Muscle of back (tissue), 13 donors: ENCODE data around the gene SYNGR2. TPM values are rescaled to one million over a fixed set of nuclear protein-coding genes. Genes with fewer than 3 reads are reported as not detected.

ENCODE experiments used
- DNase-seq, 3 donors: peaks; one replicate each; pipeline versions ENCODE4 v3.0.0 to v3.0.0-alpha.2; 2013
- long read RNA-seq, 9 donors: transcript quantifications; one replicate each; lab custom pipeline, GENCODE V29; 2026
- polyA plus RNA-seq, 10 donors: library from polyadenylated mRNA; unstranded; fragments of 120-200 nt; gene quantifications; one replicate each; pipeline ENCODE4 v1.2.1, GENCODE V29; 2013; ENCODE audit not compliant: insufficient read length in 10 of 10

The SYNGR2 gene, protein sequence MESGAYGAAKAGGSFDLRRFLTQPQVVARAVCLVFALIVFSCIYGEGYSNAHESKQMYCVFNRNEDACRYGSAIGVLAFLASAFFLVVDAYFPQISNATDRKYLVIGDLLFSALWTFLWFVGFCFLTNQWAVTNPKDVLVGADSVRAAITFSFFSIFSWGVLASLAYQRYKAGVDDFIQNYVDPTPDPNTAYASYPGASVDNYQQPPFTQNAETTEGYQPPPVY
- 10 to 100 TPM; 56.6 to 89.8 (median 81.4) TPM for polyA plus RNA-seq
- long read RNA-seq, donor 1, transcript SYNGR2-209 (1 exons, 3,036 nt), result minor isoform, 27 of 98 reads
- long read RNA-seq, donor 1, transcript SYNGR2-208 (2 exons, 864 nt), result minor isoform, 5 of 98 reads
- long read RNA-seq, donor 1, transcript SYNGR2-201 (4 exons, 2,325 nt), result major isoform, 55 of 98 reads
- long read RNA-seq, donor 1, transcript SYNGR2-204 (3 exons, 2,125 nt), result minor isoform, 9 of 98 reads
- long read RNA-seq, donor 1, partial matches to known transcripts, result 0 of 98 reads
- long read RNA-seq, donor 1, other reads (novel, unspliced or antisense), result 0 of 98 reads
- long read RNA-seq, donor 2, transcript SYNGR2-209 (1 exons, 3,036 nt), result minor isoform, 13 of 72 reads
- long read RNA-seq, donor 2, transcript SYNGR2-204 (3 exons, 2,125 nt), result minor isoform, 8 of 72 reads
- long read RNA-seq, donor 2, transcript SYNGR2-201 (4 exons, 2,325 nt), result major isoform, 46 of 72 reads
- long read RNA-seq, donor 2, partial matches to known transcripts, result 0 of 72 reads
- long read RNA-seq, donor 2, other reads (novel, unspliced or antisense), result 0 of 72 reads
- long read RNA-seq, donor 3, partial matches to known transcripts, result 0 of 1 reads
- long read RNA-seq, donor 3, other reads (novel, unspliced or antisense), result 0 of 1 reads
- long read RNA-seq, donor 4, transcript SYNGR2-209 (1 exons, 3,036 nt), result minor isoform, 16 of 59 reads
- long read RNA-seq, donor 4, transcript SYNGR2-201 (4 exons, 2,325 nt), result major isoform, 40 of 59 reads
- long read RNA-seq, donor 4, partial matches to known transcripts, result 0 of 59 reads
- long read RNA-seq, donor 4, other reads (novel, unspliced or antisense), result 0 of 59 reads
- long read RNA-seq, donor 5, transcript SYNGR2-201 (4 exons, 2,325 nt), result major isoform, 41 of 86 reads
- long read RNA-seq, donor 5, transcript SYNGR2-204 (3 exons, 2,125 nt), result minor isoform, 5 of 86 reads
- long read RNA-seq, donor 5, transcript SYNGR2-209 (1 exons, 3,036 nt), result minor isoform, 23 of 86 reads
- long read RNA-seq, donor 5, partial matches to known transcripts, result 13 of 86 reads
- long read RNA-seq, donor 5, other reads (novel, unspliced or antisense), result 0 of 86 reads
- long read RNA-seq, donor 6, transcript SYNGR2-209 (1 exons, 3,036 nt), result minor isoform, 29 of 115 reads
- long read RNA-seq, donor 6, transcript SYNGR2-204 (3 exons, 2,125 nt), result minor isoform, 10 of 115 reads
- long read RNA-seq, donor 6, transcript SYNGR2-201 (4 exons, 2,325 nt), result major isoform, 66 of 115 reads
- long read RNA-seq, donor 6, partial matches to known transcripts, result 7 of 115 reads
- long read RNA-seq, donor 6, other reads (novel, unspliced or antisense), result 0 of 115 reads
- long read RNA-seq, donor 7, transcript SYNGR2-201 (4 exons, 2,325 nt), result major isoform, 31 of 43 reads
- long read RNA-seq, donor 7, transcript SYNGR2-209 (1 exons, 3,036 nt), result minor isoform, 11 of 43 reads
- long read RNA-seq, donor 7, partial matches to known transcripts, result 0 of 43 reads
- long read RNA-seq, donor 7, other reads (novel, unspliced or antisense), result 0 of 43 reads
- long read RNA-seq, donor 8, transcript SYNGR2-201 (4 exons, 2,325 nt), result major isoform, 18 of 36 reads
- long read RNA-seq, donor 8, transcript SYNGR2-209 (1 exons, 3,036 nt), result minor isoform, 14 of 36 reads
- long read RNA-seq, donor 8, partial matches to known transcripts, result 0 of 36 reads
- long read RNA-seq, donor 8, other reads (novel, unspliced or antisense), result 0 of 36 reads
- long read RNA-seq, donor 9, transcript SYNGR2-201 (4 exons, 2,325 nt), result major isoform, 7 of 12 reads
- long read RNA-seq, donor 9, partial matches to known transcripts, result 0 of 12 reads
- long read RNA-seq, donor 9, other reads (novel, unspliced or antisense), result 0 of 12 reads

GRCh38 chr17:78168242-78168902, at the start of gene SYNGR2:
Gene SYNGR2, plus strand, starts transcription at chr17:78168581. Its CDS starts 36 bp downstream, at chr17:78168617.
- peak in 2 of 3 donors; percentile 68 to 83 for DNase-seq

GRCh38 chr17:78118801-78119241, 49.6 kb upstream of the SYNGR2 start:
- DNase-seq, result no peak

DNA sequence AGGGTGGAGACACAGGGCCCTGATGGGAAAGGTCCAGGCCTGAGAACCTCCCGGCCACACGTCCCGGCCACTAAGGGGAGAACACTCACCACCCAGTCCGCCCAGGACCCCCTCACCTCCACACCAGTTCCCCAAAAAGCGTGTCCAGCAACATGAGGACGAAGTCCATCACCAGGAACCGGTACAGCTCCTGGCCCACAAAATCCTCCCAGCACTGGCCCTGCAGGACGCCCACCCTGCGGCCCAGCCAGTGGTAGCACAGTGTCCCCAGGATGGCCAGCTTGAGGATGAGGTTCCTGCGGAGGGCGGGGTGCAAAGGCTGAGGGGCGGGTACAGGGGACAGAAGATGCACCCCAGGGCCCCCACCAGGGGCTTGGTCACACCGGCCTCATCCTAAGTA, 47.8 kb upstream of the SYNGR2 start:
- no peak for DNase-seq

GRCh38 chr17:78120971-78121800, 47.2 kb upstream of the SYNGR2 start:
- no peak for DNase-seq

- no peak for DNase-seq
Observed at GRCh38 chr17:78121801-78122215, 46.6 kb upstream of the SYNGR2 start.

GRCh38 chr17:78122216-78122930, 46.0 kb upstream of the SYNGR2 start:
- no peak for DNase-seq

GRCh38 chr17:78122931-78123249, 45.5 kb upstream of the SYNGR2 start:
- DNase-seq, result no peak

- no peak for DNase-seq
Observed at GRCh38 chr17:78123258-78123929, 45.0 kb upstream of the SYNGR2 start.

- no peak for DNase-seq
Observed at GRCh38 chr17:78124081-78124835, 44.1 kb upstream of the SYNGR2 start.

DNA sequence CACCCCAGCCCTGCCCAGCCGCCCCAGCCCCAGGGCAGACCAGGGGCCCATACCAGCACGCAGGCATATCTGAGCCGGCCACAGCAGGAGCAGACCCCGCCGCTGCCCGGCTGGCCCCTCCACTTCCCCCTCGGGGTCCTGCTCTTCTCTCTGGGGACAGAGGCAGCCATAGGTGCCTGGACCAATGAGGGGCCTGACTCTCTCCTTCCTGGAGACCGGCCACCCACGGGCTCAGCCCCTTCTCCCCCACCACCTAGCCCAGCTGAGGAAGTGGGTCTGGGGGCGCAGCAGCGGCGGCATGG, 43.6 kb upstream of the SYNGR2 start:
- no peak for DNase-seq

DNA sequence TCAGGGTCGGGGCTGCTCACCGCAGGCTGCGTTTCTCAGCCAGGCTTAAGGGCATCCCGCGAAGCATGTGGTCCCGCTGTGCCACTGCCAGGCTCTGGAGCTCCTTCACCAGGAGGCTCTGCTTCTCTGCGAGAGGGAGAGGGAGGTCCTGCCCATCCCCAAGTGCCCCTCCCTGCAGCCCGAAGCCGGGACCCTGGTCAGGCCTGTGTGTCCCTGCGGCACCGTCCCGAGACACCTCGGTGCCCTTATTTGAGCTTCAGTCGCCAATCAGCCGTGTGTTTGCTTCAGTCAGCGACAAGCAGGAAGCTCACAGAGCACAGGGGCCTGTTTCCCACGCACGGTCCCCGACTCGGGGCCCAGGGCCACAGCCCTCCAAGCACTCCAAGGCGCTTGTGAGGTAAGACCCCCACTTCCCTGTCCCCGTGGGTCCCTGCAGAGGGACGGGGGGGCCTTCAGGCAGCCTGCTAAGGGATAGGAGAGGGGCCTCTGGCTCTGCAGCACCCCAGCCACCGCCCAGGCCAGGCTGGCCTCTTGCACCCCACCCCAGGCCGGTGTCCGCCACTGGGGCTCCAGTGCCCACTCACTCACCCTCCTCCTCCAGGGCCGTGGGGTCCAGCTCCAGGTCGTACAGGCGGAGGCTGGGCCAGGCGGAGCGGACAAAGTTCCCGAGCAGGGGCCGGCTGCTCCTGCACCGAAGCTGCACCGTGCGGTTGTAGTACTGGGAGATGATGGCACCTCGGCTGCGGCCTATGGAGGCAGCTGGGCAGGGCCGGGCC, 43.1 kb upstream of the SYNGR2 start:
- no peak for DNase-seq

DNA sequence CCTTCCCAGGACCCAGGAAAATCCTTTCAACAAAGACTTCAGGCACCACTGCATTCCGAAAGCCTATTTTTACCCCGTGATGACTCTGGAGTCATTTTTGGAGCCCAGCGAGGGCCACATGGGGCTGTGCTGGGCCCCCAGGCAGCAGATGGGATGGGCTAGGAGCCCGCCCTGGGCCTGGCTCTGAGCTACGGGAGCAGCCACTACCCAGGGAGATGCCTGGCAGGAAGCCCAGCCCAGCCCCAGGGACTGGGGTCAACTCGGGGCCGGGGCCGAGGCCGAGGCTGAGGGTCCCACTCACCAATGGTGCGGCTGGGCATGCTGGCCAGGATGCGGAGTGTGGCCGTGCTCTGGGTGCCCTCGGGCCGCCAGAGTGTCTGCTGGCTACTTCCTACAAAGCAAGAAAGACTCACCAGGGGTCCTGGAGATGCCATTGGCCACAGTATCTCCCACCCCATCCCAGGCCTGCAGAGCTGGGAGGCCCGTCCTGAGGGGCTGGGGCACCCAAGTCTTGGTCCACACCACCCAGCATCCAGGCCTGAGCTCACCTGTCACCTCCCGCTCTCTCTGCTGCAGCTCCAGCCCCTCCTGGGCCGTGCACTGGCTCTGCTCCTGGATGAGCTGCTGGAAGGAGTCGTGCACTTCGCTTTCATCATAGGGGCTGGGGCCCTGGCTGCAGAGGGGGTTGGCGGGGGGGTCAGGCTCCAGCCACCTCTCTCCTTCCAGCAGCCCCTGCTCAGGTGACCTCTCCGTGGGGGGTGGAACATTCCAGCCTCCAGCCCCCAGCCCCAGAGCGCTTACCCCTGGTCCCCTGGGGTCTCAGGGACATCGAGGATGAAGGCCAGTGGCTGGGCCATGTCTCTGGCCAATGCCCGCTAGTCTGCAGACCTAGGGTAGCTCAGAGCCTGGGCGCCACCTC, 42.1 kb upstream of the SYNGR2 start:
- DNase-seq, result peak in 1 of 3 donors; percentile 55

DNA sequence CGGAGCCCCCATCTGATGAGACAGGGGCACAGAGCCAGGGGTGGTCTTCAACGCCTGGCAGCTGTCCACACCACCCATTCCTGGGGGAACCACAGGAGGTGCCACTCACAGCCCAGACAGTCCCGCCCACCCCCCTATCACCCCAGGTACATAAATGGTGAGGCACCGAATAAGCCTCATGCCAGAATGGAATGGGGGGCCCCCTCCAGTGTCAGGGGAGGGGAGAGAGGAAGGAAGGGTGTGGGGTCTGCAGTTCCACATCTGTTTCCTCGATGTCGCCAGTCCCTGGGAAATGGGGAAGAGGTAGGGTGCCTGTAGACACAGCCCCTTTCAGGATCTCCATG, 41.5 kb upstream of the SYNGR2 start:
- no peak for DNase-seq

GRCh38 chr17:78127239-78127887, 41.0 kb upstream of the SYNGR2 start:
- DNase-seq, result peak in 1 of 3 donors; percentile 76
